ENCODE results near the gene RAD23B.

The RAD23B gene

GRCh38 chr9:107276966-107277710 is 5.9 kb upstream of the RAD23B start:
- no peak for FAIRE-seq
- DNase-seq (ENCODE audit: insufficient read length, low spot score), result no peak
- TF ChIP-seq POLR2A (IDR thresholded peaks at IDR 0.05; ENCODE audit: low read depth, low read length), result no peak

GRCh38 chr9:107277801-107278200 is 5.3 kb upstream of the RAD23B start:
- no peak for DNase-seq (ENCODE audit: insufficient read length, low spot score)
- TF ChIP-seq POLR2A (IDR thresholded peaks at IDR 0.05; ENCODE audit: low read depth, low read length), result no peak
- no peak for FAIRE-seq

- FAIRE-seq, result no peak
- TF ChIP-seq POLR2A (IDR thresholded peaks at IDR 0.05; ENCODE audit: low read depth, low read length), result no peak
- DNase-seq (ENCODE audit: insufficient read length, low spot score), result no peak
These were observed 4.0 kb upstream of the RAD23B start for GRCh38 chr9:107279086-107279485.

- TF ChIP-seq POLR2A (IDR thresholded peaks at IDR 0.05; ENCODE audit: low read depth, low read length), result no peak
- no peak for FAIRE-seq
- DNase-seq (ENCODE audit: insufficient read length, low spot score), result no peak
These were observed 2.5 kb upstream of the RAD23B start for GRCh38 chr9:107280543-107280942.

DNA sequence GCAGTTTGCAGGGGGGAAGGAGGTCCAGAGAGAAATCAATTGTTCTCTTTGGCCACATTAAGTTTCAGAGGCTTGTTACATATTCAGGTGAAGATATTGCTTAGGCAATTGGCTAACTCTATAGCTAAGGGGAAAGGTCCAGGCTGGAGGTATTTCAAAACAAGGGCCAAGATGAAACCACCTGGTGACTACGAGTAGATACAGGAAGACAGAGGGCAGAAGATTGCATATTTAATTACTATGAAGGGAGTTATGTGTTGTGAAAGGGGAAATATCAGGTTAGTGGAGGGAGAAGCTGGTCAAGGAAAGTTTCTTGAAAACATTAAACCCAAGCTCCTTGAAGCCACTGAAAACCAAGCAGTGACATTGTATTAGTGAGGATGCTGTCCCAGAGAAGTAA is 1.9 kb upstream of the RAD23B start:
- FAIRE-seq, result no peak
- DNase-seq (ENCODE audit: insufficient read length, low spot score), result no peak
- no peak for TF ChIP-seq POLR2A (IDR thresholded peaks at IDR 0.05; ENCODE audit: low read depth, low read length)

- FAIRE-seq (peak; percentile 6), DNase-seq (ENCODE audit: insufficient read length, low spot score) (no peak)
- no peak for TF ChIP-seq POLR2A (IDR thresholded peaks at IDR 0.05; ENCODE audit: low read depth, low read length)
These were observed 984 bp upstream of the RAD23B start for GRCh38 chr9:107281922-107282667.

DNA sequence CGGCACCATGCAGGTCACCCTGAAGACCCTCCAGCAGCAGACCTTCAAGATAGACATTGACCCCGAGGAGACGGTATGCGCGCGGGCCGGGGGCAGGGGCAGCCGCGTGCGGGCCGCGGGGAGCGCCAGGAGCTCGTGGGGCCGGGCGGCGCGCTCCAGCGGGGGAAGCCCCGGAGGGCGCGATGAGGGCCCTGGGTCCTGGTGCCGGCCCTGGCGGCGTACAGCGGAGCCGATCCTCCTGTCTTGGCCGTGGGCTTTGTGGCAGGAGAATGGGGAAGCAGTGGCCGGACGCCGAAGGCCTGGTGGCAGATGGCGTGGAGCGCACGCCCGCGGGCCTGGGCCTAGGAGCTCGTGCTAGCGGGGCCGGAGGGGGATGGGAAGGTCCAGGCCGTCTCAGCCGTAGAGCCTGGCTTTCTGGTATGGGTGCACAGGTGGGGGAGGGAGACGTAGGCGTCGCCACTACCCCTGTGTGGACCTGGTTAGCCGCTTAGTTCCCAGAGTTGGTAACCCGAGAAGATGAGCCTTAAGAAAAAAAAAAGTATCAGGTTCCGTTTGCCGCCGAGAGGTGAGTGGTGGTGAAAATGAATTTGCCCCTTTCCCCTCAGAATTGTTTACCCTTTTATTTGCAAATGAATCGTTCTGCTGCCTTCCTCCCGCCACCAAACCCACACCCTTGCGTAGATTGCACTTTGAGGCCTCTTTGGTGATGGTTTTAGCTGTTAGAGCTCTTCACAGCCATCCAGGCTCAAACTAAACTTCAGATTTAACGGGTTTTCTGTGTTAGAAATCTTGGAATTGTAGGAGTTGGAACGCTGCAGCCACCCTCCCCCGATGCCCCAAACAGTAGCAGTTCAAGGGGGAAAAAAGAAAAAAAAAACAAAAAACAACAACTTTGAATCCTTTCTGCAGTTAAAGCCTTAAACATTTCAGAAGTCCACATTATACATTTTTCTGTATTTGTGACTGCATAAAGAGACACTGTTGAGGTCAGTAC is 841 bp downstream of the RAD23B start:
- no peak for TF ChIP-seq POLR2A (IDR thresholded peaks at IDR 0.05; ENCODE audit: low read depth, low read length)
- FAIRE-seq (peak; percentile 82), DNase-seq (ENCODE audit: insufficient read length, low spot score) (peak; percentile 71)

DNA sequence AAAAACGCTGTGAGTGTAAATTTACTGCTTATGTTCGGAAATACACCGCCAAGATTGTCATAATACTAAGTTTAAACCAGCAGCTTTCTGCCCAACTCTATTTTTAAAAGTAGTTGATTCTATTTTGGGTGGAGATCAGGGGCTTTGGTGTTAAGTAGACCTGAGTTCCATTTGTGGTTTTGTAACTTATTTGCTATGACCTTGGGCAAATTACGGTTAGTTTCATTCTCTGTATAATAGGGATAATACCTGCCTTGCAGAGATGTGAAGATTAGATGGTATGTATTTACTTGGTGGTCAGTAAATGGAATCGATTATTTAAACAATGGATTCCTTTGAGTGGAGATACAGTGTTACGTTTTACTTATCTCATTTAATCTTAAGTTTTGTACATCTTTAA is 1.6 kb downstream of the RAD23B start:
- TF ChIP-seq POLR2A (IDR thresholded peaks at IDR 0.05; ENCODE audit: low read depth, low read length), result no peak
- FAIRE-seq, result no peak
- DNase-seq (ENCODE audit: insufficient read length, low spot score), result no peak

DNA sequence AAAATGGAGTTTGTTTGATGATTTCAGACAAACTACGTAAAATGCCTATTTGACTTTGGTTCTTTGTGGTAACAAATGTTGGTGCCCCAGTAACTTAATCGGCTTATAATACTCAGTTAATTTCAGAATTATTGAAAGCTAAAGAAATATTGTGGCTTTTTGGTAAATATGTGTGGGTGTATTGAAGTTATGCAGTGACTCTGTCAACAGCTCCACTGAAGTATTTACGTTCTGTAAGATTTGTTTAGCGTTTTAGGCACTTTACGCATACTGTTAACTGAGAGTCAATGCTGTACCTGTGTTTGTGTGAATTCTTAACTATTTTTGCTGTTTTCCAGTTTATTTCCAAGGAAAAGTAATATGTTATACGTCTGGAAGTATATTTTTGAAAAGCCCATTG is 2.2 kb downstream of the RAD23B start:
- DNase-seq (ENCODE audit: insufficient read length, low spot score) (no peak), FAIRE-seq (peak; percentile 55)
- no peak for TF ChIP-seq POLR2A (IDR thresholded peaks at IDR 0.05; ENCODE audit: low read depth, low read length)

DNA sequence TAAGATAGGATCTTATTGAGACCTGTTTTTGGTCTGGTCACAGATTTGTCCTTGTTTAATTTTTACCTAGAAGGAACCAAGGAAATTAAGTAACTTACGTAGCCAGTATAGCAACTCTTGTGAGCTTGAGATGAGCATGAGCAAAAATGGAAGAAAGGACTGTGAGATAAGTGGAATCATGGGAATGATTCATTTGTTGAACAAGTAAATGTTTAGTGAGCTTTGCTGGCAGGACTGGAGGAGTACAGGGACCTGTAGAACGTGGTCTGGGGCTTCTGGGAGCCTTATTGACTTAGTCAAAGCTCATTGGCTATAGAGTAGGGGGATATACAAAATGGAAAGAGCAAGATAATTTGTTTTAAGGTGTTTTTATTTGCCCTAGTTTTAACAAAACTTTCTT is 3.0 kb downstream of the RAD23B start:
- TF ChIP-seq POLR2A (IDR thresholded peaks at IDR 0.05; ENCODE audit: low read depth, low read length), result no peak
- DNase-seq (ENCODE audit: insufficient read length, low spot score) (no peak), FAIRE-seq (peak; percentile 82)

- FAIRE-seq (peak; percentile 73), DNase-seq (ENCODE audit: insufficient read length, low spot score) (no peak)
These were observed 5.6 kb downstream of the RAD23B start for GRCh38 chr9:107288701-107289100.

GRCh38 chr9:107290619-107291018 is 7.5 kb downstream of the RAD23B start:
- TF ChIP-seq POLR2A (IDR thresholded peaks at IDR 0.05; ENCODE audit: low read depth, low read length), result no peak
- FAIRE-seq (peak; percentile 69), DNase-seq (ENCODE audit: insufficient read length, low spot score) (no peak)

More at GRCh38 chr9:107288701-107289100, 5.6 kb downstream of the RAD23B start:
- no peak for TF ChIP-seq POLR2A (IDR thresholded peaks at IDR 0.05; ENCODE audit: low read depth, low read length)

GRCh38 chr9:107292821-107293542 is 9.9 kb downstream of the RAD23B start:
- FAIRE-seq (peak; percentile 75), DNase-seq (ENCODE audit: insufficient read length, low spot score) (no peak)
- TF ChIP-seq POLR2A (IDR thresholded peaks at IDR 0.05; ENCODE audit: low read depth, low read length), result no peak
